Measurements from ENCODE around the gene CCM2. TPM values are rescaled to one million over a fixed set of nuclear protein-coding genes. Genes with fewer than 3 reads are reported as not detected.

CCM2 gene
- total and polyA plus RNA-seq, 2 of the 8 experiments (the other 6 are each of a cell fraction or from before 2014, with no cell fraction given), result 31.6 to 41.2 TPM

GRCh38 chr7:44975331-44976039 is 24.5 kb upstream of the CCM2 start:
- no peak overlapping the region for H2BK20ac ChIP-seq (ENCODE audit: low read length)
- H3K79me1 ChIP-seq (ENCODE audit: low read depth, low read length), result no peaks in the 10 kb centered on the region
- no peak overlapping the region for H4K5ac ChIP-seq (ENCODE audit: insufficient read length, low read depth, low read length)
- H3K23ac ChIP-seq (ENCODE audit: insufficient read length), result no peak overlapping the region
- H3K9ac ChIP-seq (replicated peaks in 1 of 4; ENCODE audit: extremely low read depth in 1 of 4, low read depth in 3 of 4, low read length in 3 of 4), result no peak overlapping the region
- H3K36me3 ChIP-seq (ENCODE audit: control insufficient read depth in 2 of 4, insufficient read depth in 4 of 4, low read length in 3 of 4), result no peaks in the 10 kb centered on the region; a peak in 1 of 8 replicates
- H3K27me3 ChIP-seq (replicated peaks in 1 of 4; ENCODE audit: control insufficient read depth in 3 of 4, extremely low read depth in 1 of 4, insufficient read depth in 3 of 4, low read length in 3 of 4), result no peaks in the 10 kb centered on the region
- H3K9me3 ChIP-seq (ENCODE audit: insufficient read depth in 2 of 2, low read depth in 1 of 2, low read length in 1 of 2), result no peaks in the 10 kb centered on the region
- WGBS, 2 experiments (ENCODE audit: extremely low coverage in 1 of 2, insufficient coverage in 1 of 2, insufficient read length in 1 of 2, insufficient replicate concordance in 2 of 2, low coverage in 1 of 2, low lambda C conversion rate in 2 of 2, missing lambda C conversion rate in 1 of 2), result 91% methylated on average over 12 of the region's 12 CpGs; no CpG with 5 or more reads in 1 of the 2 experiments
- no peak overlapping the region for H2BK15ac ChIP-seq (ENCODE audit: low read length)
- TF ChIP-seq SP4 (IDR thresholded peaks at IDR 0.05; ENCODE audit: low read length) (no peak), CBX8 (IDR thresholded peaks at IDR 0.05; ENCODE audit: borderline replicate concordance, low read depth, low read length) (no peak), CREB1 (IDR thresholded peaks at IDR 0.05) (no peak)
- no peak overlapping the region for H3K4ac ChIP-seq (replicated peaks; ENCODE audit: insufficient read length, low read depth, low read length)
- H4K20me1 ChIP-seq (replicated peaks in 1 of 2; ENCODE audit: control insufficient read depth in 1 of 2, insufficient read depth in 2 of 2, low read length in 2 of 2), result peaks cover 0 to 1% of the 10 kb centered on the region in 2 experiments
- no peak overlapping the region for H3K4me3 ChIP-seq (ENCODE audit: extremely low read depth in 1 of 4, insufficient read depth in 2 of 4, low read depth in 3 of 4, low read length in 4 of 4)
- H3K23me2 ChIP-seq (ENCODE audit: low read depth, low read length), result no peaks in the 10 kb centered on the region
- DNase-seq (ENCODE audit: low read depth in 1 of 2, low spot score in 2 of 2) (no peak), FAIRE-seq (no peak)
- no peak overlapping the region for H2BK12ac ChIP-seq (ENCODE audit: low read depth, low read length)
- no peak overlapping the region for H3K56ac ChIP-seq (replicated peaks; ENCODE audit: insufficient read length, low read depth, low read length)
- ChIA-PET CTCF (ENCODE audit: partially characterized antibody) (interaction anchor here (3.9 to 6.2 kb wide), 4 partner anchors 8 to 160 kb away, joined by 33 to 105 read pairs (median 42); no protein-coding TSS in a partner anchor), POLR2A (ENCODE audit: partially characterized antibody) (interaction anchor here (0.8 to 17.9 kb wide), 8 partner anchors 7 to 161 kb away, joined by 3 to 327 read pairs (median 4); partner anchors contain the start of genes H2AZ2 and MYO1G)
- no peak overlapping the region for H2AK5ac ChIP-seq (ENCODE audit: low read depth, low read length)
- H3K18ac ChIP-seq (ENCODE audit: extremely low read depth, low read length), result no peak overlapping the region
- no peaks in the 10 kb centered on the region for H3K79me2 ChIP-seq (ENCODE audit: control insufficient read depth in 1 of 2, insufficient read depth in 2 of 2, low read length in 2 of 2)
- no peaks in the 10 kb centered on the region for H3K4me1 ChIP-seq (replicated peaks in 1 of 4; ENCODE audit: control insufficient read depth in 3 of 4, insufficient read depth in 4 of 4, low read length in 3 of 4)
- no peak overlapping the region for H3K14ac ChIP-seq (ENCODE audit: insufficient read length)
- H3K27ac ChIP-seq (ENCODE audit: low read depth, low read length), result no peak overlapping the region
- H2BK120ac ChIP-seq (replicated peaks; ENCODE audit: low read depth, low read length), result no peak overlapping the region
- no peak overlapping the region for H4K91ac ChIP-seq (replicated peaks; ENCODE audit: insufficient read length, low read length)
- no peak overlapping the region for H2AFZ ChIP-seq (ENCODE audit: low read length)
- peak overlapping the region; percentile 21; the same call in 1 of the 2 replicates for H4K8ac ChIP-seq (ENCODE audit: extremely low read depth, insufficient read depth, low read length)
- no peak overlapping the region; the same call in 1 of the 2 replicates for H2BK5ac ChIP-seq (ENCODE audit: low read depth, low read length)
- H3K4me2 ChIP-seq (ENCODE audit: insufficient read depth in 1 of 2, low read depth in 2 of 2, low read length in 2 of 2), result no peak overlapping the region

All from H1 (cell line).